Medulla oblongata (tissue), 1 donor: ENCODE data around the gene SUPT20H.
"Not testable (repeated sequence)": the region's sequence is repeated elsewhere in the genome, so short reads cannot be mapped to it uniquely, and the experiment has no call there.

ENCODE experiments used
- DNase-seq: peaks from one replicate; pipeline ENCODE4 v3.0.0-alpha.2; 2015; ENCODE audit errors: extremely low spot score

The SUPT20H gene

DNA sequence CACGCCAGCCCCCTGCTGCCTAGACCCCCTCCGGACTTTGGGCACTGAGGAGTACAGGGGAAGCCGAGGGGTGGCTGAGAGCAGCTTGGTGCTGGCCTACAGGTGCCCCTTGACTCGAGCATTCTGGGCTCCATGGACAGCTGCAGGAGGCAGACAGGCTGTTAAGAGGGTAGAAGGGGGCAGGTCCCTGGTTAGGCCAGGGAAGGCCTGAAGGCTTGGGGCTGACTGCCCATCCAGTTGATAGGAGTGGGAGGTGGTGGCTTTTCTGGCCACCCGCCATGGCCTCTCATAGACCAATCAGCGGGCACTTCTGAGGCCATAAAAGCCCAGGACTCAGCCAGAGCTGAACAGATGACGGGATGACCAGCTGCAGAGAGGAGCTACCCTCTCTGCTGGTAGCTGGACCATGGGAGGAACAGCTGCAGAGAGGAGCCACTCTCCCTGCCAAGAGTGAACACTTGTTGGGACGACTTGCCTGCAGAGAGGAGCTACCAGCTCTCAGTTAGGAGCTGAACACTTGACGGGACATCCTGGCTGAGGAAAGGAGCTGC is 10.7 kb upstream of the SUPT20H start:
- no peak for DNase-seq

- DNase-seq, result no peak
These were observed 10.2 kb upstream of the SUPT20H start for GRCh38 chr13:37069597-37070103.

DNA sequence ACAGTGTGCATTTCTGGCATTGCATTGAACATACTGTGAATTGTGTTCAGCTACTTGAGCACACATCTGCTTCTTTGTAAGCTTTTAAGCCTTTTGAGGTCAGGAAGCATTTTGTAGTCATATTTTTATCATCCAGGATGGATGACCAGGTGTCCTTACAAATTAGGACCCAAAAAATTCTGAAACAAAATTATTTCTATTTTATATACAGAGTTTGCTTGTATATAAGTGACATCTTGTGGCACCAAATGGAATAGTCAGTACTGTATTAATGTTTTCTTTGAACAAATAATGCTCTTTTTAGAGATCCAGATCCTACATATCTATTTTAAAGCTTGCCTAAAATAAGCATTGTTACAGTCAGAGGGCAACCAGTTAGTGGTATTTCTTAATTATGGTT is 9.5 kb upstream of the SUPT20H start:
- no peak for DNase-seq

DNA sequence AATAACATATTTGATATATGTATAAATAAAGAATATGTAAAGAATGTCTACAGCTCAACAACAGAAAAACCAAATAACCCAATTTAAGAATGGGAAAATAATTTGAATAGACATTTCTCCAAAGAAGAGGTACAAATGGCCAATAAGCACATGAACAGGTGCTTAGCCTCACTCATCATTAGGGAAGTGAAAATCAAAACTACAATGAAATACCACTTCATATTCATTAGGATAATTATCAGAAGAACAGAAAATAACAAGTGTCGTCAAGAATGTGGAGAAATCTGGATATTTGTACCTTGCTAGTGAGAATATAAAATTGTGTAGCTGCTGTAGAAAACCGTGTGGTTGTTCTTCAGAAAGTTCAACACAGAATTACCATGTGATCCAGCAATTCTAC is 8.4 kb upstream of the SUPT20H start:
- no peak for DNase-seq

DNA sequence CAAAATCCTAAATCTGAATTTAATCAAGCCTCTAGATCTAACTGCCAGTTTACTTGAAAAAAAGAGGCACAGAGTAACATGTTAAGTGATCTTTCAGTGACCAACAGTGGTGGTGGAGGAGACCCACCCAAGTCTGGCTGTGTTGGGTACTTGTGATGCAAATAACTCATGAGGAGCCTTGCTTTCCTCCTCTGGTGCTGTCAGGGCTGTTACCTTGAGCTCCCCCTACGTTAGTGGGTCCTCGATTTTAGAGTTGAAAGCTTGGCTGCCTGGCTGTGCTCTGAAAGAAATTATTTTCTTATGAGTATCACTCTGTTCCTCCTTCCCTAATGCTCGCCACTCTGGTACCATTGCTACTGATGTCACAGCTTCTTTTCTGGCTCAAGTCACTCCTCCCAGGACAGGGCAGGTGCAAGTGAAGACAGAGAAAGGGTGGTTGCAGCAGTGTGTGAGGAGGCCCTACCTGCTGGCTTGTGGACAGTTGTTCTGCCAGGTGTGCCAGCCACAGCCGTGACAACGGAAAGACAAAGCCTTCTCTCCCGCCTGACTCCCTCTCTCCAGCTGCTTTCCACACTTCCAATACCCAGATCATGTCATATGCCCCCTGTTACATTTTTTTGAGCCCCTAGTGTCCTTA is 6.5 kb upstream of the SUPT20H start:
- DNase-seq, result no peak

- DNase-seq, result no peak
These were observed 332 bp upstream of the SUPT20H start for GRCh38 chr13:37059848-37060192.

DNA sequence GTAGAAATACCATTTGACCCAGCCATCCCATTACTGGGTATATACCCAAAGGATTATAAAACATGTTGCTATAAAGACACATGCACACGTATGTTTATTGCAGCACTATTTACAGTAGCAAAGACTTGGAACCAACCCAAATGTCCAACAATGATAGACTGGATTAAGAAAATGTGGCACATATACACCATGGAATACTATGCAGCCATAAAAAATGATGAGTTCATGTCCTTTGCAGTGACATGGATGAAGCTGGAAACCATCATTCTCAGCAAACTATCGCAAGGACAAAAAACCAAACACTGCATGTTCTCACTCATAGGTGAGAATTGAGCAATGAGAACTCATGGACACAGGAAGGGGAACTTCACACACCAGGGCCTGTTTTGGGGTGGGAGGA is 3.3 kb downstream of the SUPT20H start:
- not testable (repeated sequence) for DNase-seq

DNA sequence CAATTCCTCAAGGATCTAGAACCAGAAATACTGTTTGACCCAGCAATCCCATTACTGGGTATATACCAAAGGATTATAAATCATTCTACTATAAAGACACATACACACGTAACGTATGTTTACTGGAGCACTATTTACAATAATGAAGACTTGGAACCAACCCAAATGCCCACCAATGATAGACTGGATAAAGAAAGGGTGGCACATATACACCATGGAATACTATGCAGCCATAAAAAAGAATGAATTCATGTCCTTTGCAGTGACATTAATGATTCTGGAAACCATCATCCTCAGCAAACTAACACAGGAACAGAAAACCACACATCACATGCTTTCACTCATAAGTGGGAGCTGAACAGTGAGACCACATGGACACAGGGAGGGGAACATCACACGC is 6.4 kb downstream of the SUPT20H start:
- DNase-seq, result not testable (repeated sequence)

GRCh38 chr13:37049810-37050209 is 9.7 kb downstream of the SUPT20H start:
- no peak for DNase-seq

DNA sequence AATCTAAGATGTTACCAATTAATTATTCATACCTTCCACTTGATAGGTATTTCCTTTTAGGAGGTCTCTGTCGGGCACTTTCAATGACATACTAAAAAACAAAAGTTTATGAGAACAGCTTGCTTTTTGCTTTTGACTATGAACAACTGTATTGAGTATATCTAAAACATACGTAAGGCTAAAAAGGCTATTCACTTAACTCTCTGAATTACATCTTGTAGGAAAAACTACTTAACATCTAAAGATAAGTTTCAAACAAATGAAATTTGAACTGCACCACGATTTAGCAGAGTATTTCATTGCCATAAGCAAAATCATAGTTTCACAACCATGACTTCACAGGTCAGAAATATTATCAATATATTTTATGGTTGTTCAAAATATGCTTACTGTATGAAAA is 11.6 kb downstream of the SUPT20H start:
- no peak for DNase-seq

DNA sequence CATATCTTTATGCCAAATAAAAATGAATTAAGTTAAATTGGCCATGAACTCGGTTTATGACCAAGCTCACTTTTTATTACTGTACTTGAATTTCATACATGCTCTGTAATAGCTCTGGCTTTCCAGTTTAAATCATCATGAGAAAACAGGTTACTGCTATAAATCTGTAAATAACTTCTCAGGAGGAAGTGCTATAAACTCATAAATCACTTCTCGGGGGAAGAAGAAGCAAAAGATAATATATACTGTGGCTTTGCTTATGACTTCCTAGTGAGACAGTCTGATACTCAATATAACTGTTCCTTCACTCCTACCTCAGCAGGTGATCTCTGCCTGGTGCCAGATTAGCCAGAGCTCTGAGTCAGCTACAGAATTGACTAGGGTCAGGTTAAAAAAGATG is 12.5 kb downstream of the SUPT20H start:
- DNase-seq, result no peak

DNA sequence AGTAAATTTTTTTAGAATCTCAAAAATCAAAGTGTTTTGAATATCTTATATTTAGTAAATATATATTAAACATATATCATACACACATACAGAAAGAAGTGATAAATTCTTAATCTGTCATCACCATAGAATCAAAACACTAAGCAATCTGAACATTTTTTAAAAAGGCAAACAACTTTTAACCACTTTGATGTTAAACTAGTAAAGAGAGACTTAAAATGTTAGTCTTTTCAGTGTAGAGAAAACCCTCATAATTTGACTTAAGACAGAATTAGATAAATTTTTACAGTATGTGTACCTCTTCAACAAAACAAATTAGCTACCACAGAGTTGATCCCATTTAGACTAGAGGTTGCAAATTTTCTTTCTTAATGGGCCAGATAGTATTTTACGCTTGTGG is 13.4 kb downstream of the SUPT20H start:
- DNase-seq, result no peak

DNA sequence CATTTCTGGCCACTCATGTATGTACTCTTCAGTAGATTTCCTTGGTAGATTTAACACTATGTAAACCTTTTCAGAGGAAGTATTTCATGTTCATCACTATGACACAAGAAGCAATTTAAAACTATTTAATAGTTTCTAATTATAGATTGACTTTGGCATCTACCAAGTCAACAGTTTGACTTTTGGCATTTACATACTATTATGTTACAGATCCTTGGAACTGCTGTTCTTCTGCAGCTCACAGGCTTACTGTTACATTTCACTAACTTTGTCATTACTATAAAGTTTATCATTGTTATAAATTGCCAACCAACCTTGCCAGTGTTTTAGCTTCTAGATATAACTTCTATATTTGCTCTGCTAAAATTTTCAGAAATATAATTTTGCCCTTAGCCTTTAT is 18.7 kb downstream of the SUPT20H start:
- DNase-seq, result no peak

DNA sequence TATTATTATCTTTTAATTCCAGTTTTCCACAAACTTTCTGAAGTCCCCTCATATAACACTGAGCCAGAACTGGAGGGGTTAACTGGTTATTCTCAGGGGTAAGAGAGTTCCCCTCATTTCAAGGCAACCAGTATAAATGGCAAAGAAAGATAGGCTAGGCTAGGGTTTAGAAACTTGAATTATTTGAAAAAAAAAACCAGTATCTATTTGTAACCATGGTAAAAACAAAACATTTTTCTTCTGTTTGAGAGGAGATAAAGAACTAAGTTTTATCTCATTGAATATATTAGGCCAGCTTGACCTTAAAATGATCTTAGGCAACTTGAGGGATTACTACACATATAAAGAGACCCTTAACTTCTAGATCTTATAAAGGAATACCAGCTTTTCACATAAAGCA is 19.6 kb downstream of the SUPT20H start:
- DNase-seq, result no peak

GRCh38 chr13:37037241-37037640 is 22.2 kb downstream of the SUPT20H start:
- DNase-seq, result no peak

DNA sequence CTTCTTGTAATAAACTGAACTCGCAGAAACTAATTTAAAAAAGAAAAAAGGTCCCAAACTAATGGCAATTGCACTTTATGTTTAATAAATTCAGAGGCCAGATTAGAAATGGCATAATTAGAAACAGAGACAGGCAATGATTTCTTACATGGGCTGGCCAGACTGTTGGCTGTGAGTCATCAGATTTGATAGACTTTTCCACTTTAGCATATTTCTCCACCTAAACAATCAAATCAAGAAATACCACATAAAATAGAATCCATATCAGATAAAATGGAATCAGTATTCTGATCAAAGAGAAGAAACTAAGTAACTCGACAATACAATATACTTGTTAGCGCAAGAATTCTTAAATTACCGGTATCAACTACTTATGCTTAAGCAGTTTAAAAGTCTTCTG is 29.9 kb downstream of the SUPT20H start:
- no peak for DNase-seq

DNA sequence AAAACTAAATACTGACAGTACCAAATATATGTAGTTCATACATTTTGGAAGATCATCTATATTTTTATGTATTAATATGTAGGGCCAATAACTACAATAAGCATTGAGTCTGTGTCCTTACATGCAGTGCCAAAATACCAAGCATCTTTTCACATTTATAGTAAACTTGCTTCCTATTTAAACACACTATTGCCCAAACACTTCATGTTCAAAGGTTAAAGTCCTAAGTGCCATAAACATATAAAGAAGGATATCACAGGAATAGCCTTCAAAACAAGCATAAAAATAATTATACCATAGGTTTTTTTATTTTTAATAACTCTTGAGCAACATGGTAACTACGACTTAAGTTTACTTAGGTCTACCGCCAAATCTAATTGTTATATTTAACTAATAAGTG is 31.8 kb downstream of the SUPT20H start:
- no peak for DNase-seq

DNA sequence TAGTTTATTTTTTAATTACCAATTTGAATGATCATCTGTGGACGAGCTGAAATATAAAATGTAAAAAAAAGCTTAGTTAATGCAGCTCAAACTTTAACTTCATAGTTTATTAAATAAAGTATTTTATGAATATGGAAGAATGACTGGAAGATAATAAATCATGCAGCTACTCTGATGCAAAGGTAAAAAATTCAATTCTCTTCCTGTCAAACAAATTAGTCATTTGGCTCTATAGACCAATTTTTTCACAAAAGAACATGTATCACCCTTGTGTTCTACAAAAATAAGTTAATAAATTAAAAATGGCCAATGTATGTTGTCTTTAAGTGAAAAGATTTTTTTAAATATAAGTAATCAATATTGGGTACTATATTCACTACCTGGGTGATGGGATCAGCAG is 32.7 kb downstream of the SUPT20H start:
- DNase-seq, result no peak

GRCh38 chr13:37023871-37024270 is 35.6 kb downstream of the SUPT20H start:
- no peak for DNase-seq

GRCh38 chr13:37014609-37015008 is 44.9 kb downstream of the SUPT20H start:
- DNase-seq, result no peak

GRCh38 chr13:37011788-37012187 is 47.7 kb downstream of the SUPT20H start:
- no peak for DNase-seq

DNA sequence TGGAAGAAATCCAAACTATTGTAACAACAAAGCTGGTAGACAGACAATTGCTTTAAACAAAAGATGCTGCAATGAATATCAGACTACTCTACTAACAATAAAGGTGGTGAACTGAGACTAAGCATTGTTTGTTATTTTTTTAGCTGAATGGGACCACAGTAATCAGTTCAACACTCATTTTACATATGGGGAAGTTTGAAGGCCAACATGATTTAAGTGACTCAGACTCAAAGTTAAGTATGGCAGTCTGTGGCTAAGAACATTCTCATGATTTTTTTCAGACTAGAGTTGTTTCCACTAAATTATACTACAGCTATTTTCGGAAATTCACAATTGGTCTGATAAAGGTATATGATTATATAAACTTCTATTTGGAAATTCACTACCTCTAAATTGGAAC is 48.5 kb downstream of the SUPT20H start:
- DNase-seq, result no peak

GRCh38 chr13:37010424-37010823 is 49.1 kb downstream of the SUPT20H start:
- no peak for DNase-seq

- DNase-seq, result no peak
These were observed 49.8 kb downstream of the SUPT20H start for GRCh38 chr13:37009692-37010091.
